Lower lobe of right lung (tissue), 2 donors: ENCODE measurements around the gene FAM131B. TPM values are rescaled to one million over a fixed set of nuclear protein-coding genes. Genes with fewer than 3 reads are reported as not detected.
"Not testable (repeated sequence)": the region's sequence is repeated elsewhere in the genome, so short reads cannot be mapped to it uniquely, and the experiment has no call there.

Source experiments
- ATAC-seq, 2 donors: fragments of 200-7000 bp; cut with Tn5 transposase; one replicate each; pipeline ENCODE4 v1.9.1; 2020 to 2022; ENCODE audit warnings: mild to moderate bottlenecking in 2 of 2, moderate library complexity in 2 of 2
- DNase-seq: peaks from one replicate; pipeline ENCODE4 v3.0.0-alpha.2; 2020
- H3K27ac ChIP-seq: fragments of 200-600 bp; one replicate; pipeline ENCODE4 v1.8.0; 2022
- H3K27me3 ChIP-seq: fragments of 200-600 bp; one replicate; pipeline ENCODE4 v1.8.0; 2022; ENCODE audit warnings: low read depth
- H3K36me3 ChIP-seq: fragments of 200-600 bp; one replicate; pipeline ENCODE4 v1.8.0; 2022; ENCODE audit warnings: mild to moderate bottlenecking
- H3K4me1 ChIP-seq: fragments of 200-600 bp; one replicate; pipeline ENCODE4 v1.8.0; 2022
- H3K4me3 ChIP-seq: fragments of 200-600 bp; one replicate; pipeline ENCODE4 v1.8.0; 2022; ENCODE audit warnings: mild to moderate bottlenecking
- H3K9me3 ChIP-seq: fragments of 200-600 bp; one replicate; pipeline ENCODE4 v1.8.0; 2022
- intact Hi-C: fragments of 100-400 bp; cut with DNase I; formaldehyde crosslinking; loops from one replicate; pipeline ENCODE4 v1.11.0; 2022
- total RNA-seq: library from RNA; stranded (reverse); fragmentation: NEBNext Ultra II Directional; extraction: Animal tissue kit (Norgen Biotek cat#: 25700); gene quantifications from one replicate; pipeline ENCODE4 v1.2.1, GENCODE V29; 2021
- TF ChIP-seq, protein P1 (sequence below): fragments of 200-600 bp; IDR thresholded peaks from one replicate; pipeline ENCODE4 v1.8.0; 2022; ENCODE audit warnings: antibody characterized with exemption, mild to moderate bottlenecking
- donor health status: DM: no; HTN: yes; CAD: no; lungs with severe emphysema.

FAM131B gene
- total RNA-seq, 1 donor from 2014 or later = 0.53 TPM

DNA sequence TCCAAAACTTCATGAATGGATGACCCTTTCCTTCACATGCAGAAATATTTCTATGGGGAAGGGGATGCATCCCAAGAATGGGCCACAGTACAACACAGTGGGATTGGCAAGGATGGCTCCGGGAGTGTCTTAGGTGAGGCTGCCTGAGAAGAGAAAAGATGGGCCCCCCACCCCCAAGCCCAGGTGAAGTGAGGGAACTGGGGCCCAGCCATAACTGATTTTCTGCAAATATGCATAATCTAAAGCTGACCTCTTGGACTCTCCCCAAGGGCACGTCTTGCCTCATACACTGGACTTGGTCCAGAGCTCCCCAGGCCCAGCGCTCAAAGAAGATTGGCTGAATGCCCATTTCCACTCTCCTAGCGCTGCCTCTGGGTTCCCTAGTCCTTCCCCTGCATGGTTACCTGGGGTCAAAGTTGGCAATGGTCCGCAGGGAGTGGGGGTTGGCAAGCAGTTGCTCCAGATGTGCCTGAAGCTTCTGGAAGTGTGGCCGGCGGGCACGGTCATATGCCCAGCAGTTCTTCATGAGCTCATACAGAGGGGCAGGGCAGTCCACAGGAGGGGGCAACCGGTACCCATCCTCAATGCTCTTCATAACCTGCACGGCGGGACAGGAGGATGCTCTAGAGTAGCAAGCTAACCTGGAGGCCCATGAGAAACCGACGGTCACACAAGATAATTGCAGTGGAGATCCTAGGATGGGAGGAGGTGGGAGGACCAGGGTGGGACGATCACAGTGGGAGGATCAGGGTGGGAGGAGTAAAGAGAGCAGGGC is 30.9 kb upstream of the FAM131B start:
- peaks cover 57% of the 10 kb centered on the region for H3K4me1 ChIP-seq
- H3K9me3 ChIP-seq = no peaks in the 10 kb centered on the region
- ATAC-seq (no peak), DNase-seq (no peak)
- TF ChIP-seq, protein P1, sequence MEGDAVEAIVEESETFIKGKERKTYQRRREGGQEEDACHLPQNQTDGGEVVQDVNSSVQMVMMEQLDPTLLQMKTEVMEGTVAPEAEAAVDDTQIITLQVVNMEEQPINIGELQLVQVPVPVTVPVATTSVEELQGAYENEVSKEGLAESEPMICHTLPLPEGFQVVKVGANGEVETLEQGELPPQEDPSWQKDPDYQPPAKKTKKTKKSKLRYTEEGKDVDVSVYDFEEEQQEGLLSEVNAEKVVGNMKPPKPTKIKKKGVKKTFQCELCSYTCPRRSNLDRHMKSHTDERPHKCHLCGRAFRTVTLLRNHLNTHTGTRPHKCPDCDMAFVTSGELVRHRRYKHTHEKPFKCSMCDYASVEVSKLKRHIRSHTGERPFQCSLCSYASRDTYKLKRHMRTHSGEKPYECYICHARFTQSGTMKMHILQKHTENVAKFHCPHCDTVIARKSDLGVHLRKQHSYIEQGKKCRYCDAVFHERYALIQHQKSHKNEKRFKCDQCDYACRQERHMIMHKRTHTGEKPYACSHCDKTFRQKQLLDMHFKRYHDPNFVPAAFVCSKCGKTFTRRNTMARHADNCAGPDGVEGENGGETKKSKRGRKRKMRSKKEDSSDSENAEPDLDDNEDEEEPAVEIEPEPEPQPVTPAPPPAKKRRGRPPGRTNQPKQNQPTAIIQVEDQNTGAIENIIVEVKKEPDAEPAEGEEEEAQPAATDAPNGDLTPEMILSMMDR = no peak
- intact Hi-C loops = no loop called here
- peak overlapping the region; percentile 79 for H3K27ac ChIP-seq
- H3K4me3 ChIP-seq = no peak overlapping the region
- no peaks in the 10 kb centered on the region for H3K27me3 ChIP-seq
- H3K36me3 ChIP-seq = peaks cover 41% of the 10 kb centered on the region

GRCh38 chr7:143392875-143393266 is 30.4 kb upstream of the FAM131B start:
- Histone ChIP-seq H3K27me3 (no peaks in the 10 kb centered on the region), H3K9me3 (no peaks in the 10 kb centered on the region), H3K4me3 (no peak overlapping the region), H3K27ac (peak overlapping the region; percentile 79), H3K36me3 (peaks cover 46% of the 10 kb centered on the region), H3K4me1 (peaks cover 58% of the 10 kb centered on the region)
- intact Hi-C loops = no loop called here
- ATAC-seq (no peak), DNase-seq (no peak)
- TF ChIP-seq, protein P1 = no peak

DNA sequence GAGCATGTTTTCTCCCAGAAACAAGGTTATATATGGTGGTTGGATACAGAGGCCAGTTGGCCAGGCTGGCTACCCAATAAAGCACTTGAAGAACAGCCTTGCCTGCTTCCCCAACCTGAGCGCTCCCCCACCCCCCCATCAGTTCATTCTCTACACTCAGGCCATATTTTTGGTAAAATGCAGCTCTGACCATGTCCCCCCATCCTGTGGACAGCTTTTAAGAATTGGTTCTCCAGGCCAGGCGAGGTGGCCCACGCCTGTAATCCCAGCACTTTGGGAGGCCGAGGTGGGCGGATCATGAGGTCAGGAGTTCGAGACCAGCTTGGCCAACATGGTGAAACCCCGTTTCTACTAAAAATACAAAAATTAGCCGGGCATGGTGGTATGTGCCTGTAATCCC is 29.9 kb upstream of the FAM131B start:
- DNase-seq, intact Hi-C loops, ATAC-seq, H3K9me3 ChIP-seq, H3K27me3 ChIP-seq, H3K4me3 ChIP-seq: not testable (repeated sequence)
- H3K4me1 ChIP-seq = peaks cover 62% of the 10 kb centered on the region
- peaks cover 51% of the 10 kb centered on the region for H3K36me3 ChIP-seq
- H3K27ac ChIP-seq = peak overlapping the region; percentile 79

DNA sequence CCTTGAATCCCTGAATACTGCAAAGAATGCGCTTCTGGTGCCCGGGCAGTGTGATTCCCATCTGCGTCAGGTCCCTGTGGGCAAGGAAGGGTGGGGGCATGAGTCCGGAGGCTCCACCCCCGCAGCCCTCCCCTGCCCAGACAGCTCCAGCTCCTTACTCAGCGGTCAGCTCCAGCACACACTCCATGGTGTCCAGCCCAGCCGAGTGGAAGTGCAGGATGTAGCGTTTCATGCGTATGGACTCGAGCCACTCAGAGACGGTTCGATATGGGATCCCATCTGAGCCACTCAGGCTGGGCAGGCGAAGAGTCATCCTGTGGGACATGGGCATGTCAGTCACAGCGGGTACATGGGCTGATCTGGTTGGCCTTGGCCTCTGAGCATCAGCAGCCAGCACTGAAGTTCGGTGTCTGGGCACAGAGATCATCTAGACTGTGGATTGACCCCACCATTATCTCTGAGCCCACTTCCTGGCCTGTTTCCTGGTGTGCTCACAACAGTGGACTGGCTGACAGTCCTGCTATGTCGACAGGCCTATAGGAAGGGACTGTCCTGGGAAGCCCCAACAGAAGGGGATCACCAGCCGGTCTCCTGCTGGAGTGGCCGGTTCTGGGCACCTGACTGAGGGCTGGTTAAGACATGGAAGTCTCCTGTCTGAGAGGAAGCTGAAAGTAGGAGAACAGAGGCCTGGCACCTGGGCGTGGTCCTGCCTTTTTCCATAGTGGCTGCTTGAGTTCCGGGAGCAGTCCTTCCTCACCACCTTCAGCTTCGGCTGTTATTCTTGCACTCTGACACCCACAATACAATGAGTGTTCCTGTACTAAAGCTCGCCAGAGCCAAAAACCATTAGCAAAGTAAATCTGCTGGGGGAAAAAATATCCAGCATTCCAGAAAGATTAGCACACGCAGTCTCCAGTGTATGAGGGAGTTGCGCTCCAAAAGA is 29.2 kb upstream of the FAM131B start:
- Histone ChIP-seq H3K4me3 (no peak overlapping the region), H3K27ac (peak overlapping the region; percentile 79), H3K36me3 (peaks cover 55% of the 10 kb centered on the region), H3K9me3 (no peaks in the 10 kb centered on the region), H3K27me3 (no peaks in the 10 kb centered on the region), H3K4me1 (peaks cover 69% of the 10 kb centered on the region)
- intact Hi-C loops = no loop called here
- TF ChIP-seq, protein P1 = no peak
- no peak for DNase-seq
- peak; percentile 40 to 45 for ATAC-seq

- Histone ChIP-seq H3K27ac (peak overlapping the region; percentile 79), H3K4me1 (peaks cover 72% of the 10 kb centered on the region), H3K4me3 (no peak overlapping the region), H3K9me3 (no peaks in the 10 kb centered on the region), H3K27me3 (no peaks in the 10 kb centered on the region), H3K36me3 (peaks cover 55% of the 10 kb centered on the region)
- TF ChIP-seq, protein P1 = no peak
- intact Hi-C loops = no loop called here
- DNase-seq = no peak
- no peak for ATAC-seq
These were observed 28.3 kb upstream of the FAM131B start for GRCh38 chr7:143390773-143391317.
